Testis (tissue), 3 donors: ENCODE results near the gene ATG5. TPM values are rescaled to one million over a fixed set of nuclear protein-coding genes. Genes with fewer than 3 reads are reported as not detected.

Experiments
- DNase-seq: peaks from one replicate; pipeline ENCODE4 v3.0.0-alpha.2; 2019
- H3K27ac ChIP-seq, 2 donors: fragments of 200-600 bp; sonication (generic); one replicate each; pipeline ENCODE4 v1.5.1; 2019
- H3K27me3 ChIP-seq: fragments of 200-600 bp; sonication (generic); one replicate; pipeline ENCODE4 v1.5.1; 2019
- H3K36me3 ChIP-seq: fragments of 200-600 bp; sonication (generic); one replicate; pipeline ENCODE4 v1.5.1; 2017; ENCODE audit warnings: low read depth; ENCODE audit errors: missing control alignments
- H3K4me1 ChIP-seq: fragments of 200-600 bp; sonication (generic); one replicate; pipeline ENCODE4 v1.5.1; 2019
- H3K4me3 ChIP-seq, 2 donors: fragments of 200-600 bp; sonication (generic); one replicate each; pipeline ENCODE4 v1.5.1; 2017 to 2019
- H3K9me3 ChIP-seq: fragments of 200-600 bp; sonication (generic); one replicate; pipeline ENCODE4 v1.5.1; 2017
- POLR2A ChIP-seq: fragments of 450-650 bp; IDR thresholded peaks from one replicate; pipeline ENCODE4 v1.6.1; 2017; ENCODE audit warnings: antibody characterized with exemption, mild to moderate bottlenecking, moderate library complexity
- WGBS, 2 donors: methylation state at CpG; one replicate each; pipeline ENCODE4 v1.1.5; 2018; 5-methylcytosine and 5-hydroxymethylcytosine counted together
- intact Hi-C: fragments of 100-400 bp; cut with DNase I; formaldehyde crosslinking; loops from one replicate; pipeline ENCODE4 v1.15.1; 2023; ENCODE audit warnings: low total_unique reads
- polyA plus RNA-seq: library from polyadenylated mRNA; stranded (reverse); fragments of 350-450 nt; fragmentation: Illumina TruSeq; extraction: RNeasy Lipid Tissue Mini Kit (QIAGEN cat#74804); gene quantifications from one replicate; pipeline ENCODE4 v1.2.3, GENCODE V29; 2014; ENCODE audit warnings: low read depth, low replicate concordance; ENCODE audit not compliant: insufficient read depth
- total RNA-seq, 2 donors: library from RNA; depleted of rRNA; stranded (reverse); fragments of >200 nt; gene quantifications; one replicate each; pipeline ENCODE4 v1.2.3, GENCODE V29; 2016
- TF ChIP-seq, protein P1 (sequence below), 3 experiments: fragments of 450-650 bp in 2 of 3; fragments of 200-600 bp in 1 of 3; sonication (generic) in 1 of 3; IDR thresholded peaks; one replicate each; pipeline ENCODE4 v1.5.1; 2016 to 2019; ENCODE audit warnings: antibody characterized with exemption in 3 of 3, mild to moderate bottlenecking in 2 of 3, moderate library complexity in 1 of 3

The ATG5 gene
- total and polyA plus RNA-seq, 3 donors from 2014 or later: 21.5 to 34.9 (median 27.6) TPM

DNA sequence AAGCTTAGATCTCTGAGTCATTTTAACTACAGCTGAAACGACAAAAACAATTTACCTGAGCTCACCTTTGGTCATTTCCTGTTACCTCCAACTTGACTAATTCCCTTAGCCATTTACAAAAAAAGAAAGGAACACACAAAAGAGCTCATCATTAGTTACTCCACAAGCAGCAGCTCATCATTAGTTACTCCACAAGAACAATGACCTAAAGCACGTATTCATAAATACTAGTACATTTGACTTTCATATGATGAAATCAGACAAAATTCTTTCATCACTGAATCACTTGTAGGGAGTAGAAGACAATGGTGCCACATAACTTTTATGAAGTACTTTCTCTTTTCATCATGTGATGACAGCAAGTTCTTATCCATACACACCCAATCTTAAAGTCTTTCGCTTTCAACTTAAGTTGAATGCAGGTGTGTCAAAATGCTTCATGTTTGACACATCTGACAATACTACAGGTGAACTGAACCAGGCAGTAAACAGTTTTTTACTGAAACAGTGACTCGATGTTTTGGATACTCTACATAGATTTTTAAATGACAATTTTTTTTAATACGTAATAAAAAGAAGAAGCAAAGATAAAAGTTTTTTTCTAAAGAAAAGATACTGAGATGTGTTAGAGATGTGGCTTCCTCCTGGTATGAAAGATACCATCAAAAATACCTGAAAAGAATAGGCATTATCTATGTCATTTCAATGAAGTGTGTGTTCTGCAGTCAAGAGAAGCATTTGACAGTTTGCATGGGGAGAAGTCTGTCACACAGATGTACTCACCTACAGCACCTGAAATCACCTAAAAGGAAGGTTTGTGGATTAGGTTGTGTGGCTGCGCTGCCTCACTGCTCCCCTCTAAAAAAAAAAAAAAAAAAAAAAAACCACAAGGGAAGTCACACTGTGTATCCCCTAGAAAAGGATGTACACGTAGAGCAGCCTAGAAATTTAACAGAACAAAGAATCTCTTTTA is 130.3 kb downstream of the ATG5 start:
- no peak for DNase-seq
- no peak for TF ChIP-seq POLR2A
- TF ChIP-seq, protein P1, sequence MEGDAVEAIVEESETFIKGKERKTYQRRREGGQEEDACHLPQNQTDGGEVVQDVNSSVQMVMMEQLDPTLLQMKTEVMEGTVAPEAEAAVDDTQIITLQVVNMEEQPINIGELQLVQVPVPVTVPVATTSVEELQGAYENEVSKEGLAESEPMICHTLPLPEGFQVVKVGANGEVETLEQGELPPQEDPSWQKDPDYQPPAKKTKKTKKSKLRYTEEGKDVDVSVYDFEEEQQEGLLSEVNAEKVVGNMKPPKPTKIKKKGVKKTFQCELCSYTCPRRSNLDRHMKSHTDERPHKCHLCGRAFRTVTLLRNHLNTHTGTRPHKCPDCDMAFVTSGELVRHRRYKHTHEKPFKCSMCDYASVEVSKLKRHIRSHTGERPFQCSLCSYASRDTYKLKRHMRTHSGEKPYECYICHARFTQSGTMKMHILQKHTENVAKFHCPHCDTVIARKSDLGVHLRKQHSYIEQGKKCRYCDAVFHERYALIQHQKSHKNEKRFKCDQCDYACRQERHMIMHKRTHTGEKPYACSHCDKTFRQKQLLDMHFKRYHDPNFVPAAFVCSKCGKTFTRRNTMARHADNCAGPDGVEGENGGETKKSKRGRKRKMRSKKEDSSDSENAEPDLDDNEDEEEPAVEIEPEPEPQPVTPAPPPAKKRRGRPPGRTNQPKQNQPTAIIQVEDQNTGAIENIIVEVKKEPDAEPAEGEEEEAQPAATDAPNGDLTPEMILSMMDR (IDR thresholded peaks at IDR 0.05): no peak
- intact Hi-C loops: no loop called here
- H3K4me1 ChIP-seq: no peaks in the 10 kb centered on the region
- no peaks in the 10 kb centered on the region for H3K36me3 ChIP-seq
- no peaks in the 10 kb centered on the region for H3K9me3 ChIP-seq
- no peak overlapping the region for H3K4me3 ChIP-seq
- WGBS, 2 donors: 90 to 93% methylated on average over 7 of the region's 7 CpGs
- no peaks in the 10 kb centered on the region for H3K27me3 ChIP-seq
- no peak overlapping the region for H3K27ac ChIP-seq

GRCh38 chr6:106192824-106193223 is 132.7 kb downstream of the ATG5 start:
- intact Hi-C loops: no loop called here
- Histone ChIP-seq H3K36me3 (no peaks in the 10 kb centered on the region), H3K27me3 (no peaks in the 10 kb centered on the region), H3K27ac (no peak overlapping the region), H3K4me1 (no peaks in the 10 kb centered on the region), H3K9me3 (no peaks in the 10 kb centered on the region), H3K4me3 (no peak overlapping the region)
- 52 to 53% methylated on average over 4 of the region's 4 CpGs for WGBS, 2 donors
- no peak for DNase-seq
- TF ChIP-seq, protein P1 (IDR thresholded peaks at IDR 0.05): no peak
- no peak for TF ChIP-seq POLR2A

DNA sequence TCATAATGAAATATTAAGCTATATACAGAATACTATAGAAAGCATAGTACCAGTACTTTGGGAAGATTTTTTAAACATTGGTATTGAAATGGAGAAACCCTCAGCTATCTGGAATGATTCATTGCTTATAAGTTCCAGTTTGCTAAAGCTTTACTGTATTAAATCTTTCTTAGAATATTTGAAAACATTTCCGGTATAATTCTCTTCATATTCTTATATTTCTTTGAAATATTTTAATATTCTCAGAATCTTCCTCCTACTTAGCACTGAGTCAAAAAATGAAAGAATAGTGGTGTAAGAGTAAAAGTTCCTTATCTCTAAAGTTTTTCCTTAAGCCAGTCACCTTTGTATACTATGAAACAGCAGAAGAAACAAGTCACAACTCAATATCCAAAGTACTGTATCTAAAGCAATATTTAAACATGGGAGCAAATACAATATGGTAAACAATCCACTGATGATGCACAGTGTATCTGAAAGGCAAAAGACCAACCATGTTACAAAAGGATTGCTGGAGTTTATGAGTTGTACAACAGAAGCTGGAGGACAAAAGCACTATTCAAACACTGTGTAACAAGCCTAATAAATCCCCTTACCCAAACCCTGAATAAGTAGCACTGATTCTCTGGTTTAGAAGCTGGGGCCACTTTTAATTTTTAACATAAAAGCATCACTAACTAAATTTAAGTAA is 137.3 kb downstream of the ATG5 start:
- intact Hi-C loops: no loop called here

DNA sequence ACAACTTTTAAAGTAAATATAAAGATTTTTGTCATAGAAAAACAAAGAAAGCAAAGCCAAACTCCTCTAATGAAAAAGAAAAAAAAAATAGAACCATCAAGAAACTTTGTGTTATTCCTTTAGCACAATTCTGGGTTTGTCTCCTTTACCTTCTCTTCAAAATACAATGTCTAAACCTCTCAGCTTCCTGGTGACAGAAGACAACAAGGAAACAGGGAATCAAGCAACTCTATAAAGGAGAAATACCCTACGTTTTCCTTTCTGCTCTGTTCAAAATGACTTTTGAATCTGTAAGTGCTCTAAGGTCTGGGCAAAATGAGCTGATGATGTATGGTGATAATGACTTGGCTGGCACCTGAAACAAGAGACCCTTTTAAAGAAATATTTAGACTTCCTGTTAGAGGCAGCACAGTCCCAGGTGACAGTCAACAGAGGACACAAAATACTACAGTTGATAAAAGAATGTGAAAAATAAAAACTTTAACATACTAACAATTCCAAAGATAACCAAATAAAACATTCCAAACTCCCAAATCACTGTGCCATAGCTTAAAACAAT is 138.1 kb downstream of the ATG5 start:
- intact Hi-C loops: no loop called here
- no peak for DNase-seq
- WGBS, 2 donors: 56 to 68% methylated on average over 1 of the region's 1 CpG
- Histone ChIP-seq H3K27me3 (no peaks in the 10 kb centered on the region), H3K4me1 (no peaks in the 10 kb centered on the region), H3K9me3 (no peaks in the 10 kb centered on the region), H3K27ac (no peak overlapping the region), H3K36me3 (no peaks in the 10 kb centered on the region), H3K4me3 (no peak overlapping the region)
- no peak for TF ChIP-seq POLR2A
- TF ChIP-seq, protein P1 (IDR thresholded peaks at IDR 0.05): no peak

More for the DNA sequence above, 137.3 kb downstream of the ATG5 start:
- WGBS, 2 donors: 90 to 93% methylated on average over 1 of the region's 1 CpG
- no peaks in the 10 kb centered on the region for H3K36me3 ChIP-seq
- no peak for TF ChIP-seq POLR2A
- TF ChIP-seq, protein P1 (IDR thresholded peaks at IDR 0.05): no peak
- no peaks in the 10 kb centered on the region for H3K4me1 ChIP-seq
- no peak overlapping the region for H3K4me3 ChIP-seq
- no peaks in the 10 kb centered on the region for H3K9me3 ChIP-seq
- DNase-seq: no peak
- H3K27ac ChIP-seq: no peak overlapping the region
- no peaks in the 10 kb centered on the region for H3K27me3 ChIP-seq
